Lower leg skin (tissue), 3 donors: ENCODE results near the gene TNPO1.

Source experiments
- POLR2A ChIP-seq, 2 donors: fragments of 450-650 bp; IDR thresholded peaks; one replicate each; pipeline ENCODE4 v1.6.1; 2016 to 2017; ENCODE audit warnings: antibody characterized with exemption in 2 of 2, mild to moderate bottlenecking in 1 of 2, moderate library complexity in 1 of 2
- TF ChIP-seq, protein P1 (sequence below), 3 donors: fragments of 450-650 bp; IDR thresholded peaks; one replicate each; pipeline ENCODE4 v1.5.1; 2016; ENCODE audit warnings: antibody characterized with exemption in 3 of 3, mild to moderate bottlenecking in 3 of 3, moderate library complexity in 2 of 3

DNA sequence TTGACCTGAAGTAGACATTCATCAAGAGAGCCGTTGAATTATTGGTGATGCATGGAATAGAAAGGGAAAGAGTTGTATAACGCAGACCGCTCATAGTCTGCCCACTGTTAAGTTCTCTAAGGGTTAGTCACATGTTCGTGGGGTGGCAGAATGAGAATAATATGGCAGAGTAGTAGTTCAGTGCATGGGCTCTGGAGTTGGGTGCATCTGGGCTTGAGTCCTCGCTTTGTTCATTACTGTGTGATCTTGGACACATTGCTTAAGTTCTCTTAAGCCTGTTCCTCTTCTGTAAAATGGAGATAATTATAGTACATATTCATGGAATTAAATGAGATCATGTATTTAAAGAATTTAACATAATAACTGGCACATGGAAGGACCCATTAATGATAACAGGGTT is 23.6 kb downstream of the TNPO1 start:
- TF ChIP-seq, protein P1, sequence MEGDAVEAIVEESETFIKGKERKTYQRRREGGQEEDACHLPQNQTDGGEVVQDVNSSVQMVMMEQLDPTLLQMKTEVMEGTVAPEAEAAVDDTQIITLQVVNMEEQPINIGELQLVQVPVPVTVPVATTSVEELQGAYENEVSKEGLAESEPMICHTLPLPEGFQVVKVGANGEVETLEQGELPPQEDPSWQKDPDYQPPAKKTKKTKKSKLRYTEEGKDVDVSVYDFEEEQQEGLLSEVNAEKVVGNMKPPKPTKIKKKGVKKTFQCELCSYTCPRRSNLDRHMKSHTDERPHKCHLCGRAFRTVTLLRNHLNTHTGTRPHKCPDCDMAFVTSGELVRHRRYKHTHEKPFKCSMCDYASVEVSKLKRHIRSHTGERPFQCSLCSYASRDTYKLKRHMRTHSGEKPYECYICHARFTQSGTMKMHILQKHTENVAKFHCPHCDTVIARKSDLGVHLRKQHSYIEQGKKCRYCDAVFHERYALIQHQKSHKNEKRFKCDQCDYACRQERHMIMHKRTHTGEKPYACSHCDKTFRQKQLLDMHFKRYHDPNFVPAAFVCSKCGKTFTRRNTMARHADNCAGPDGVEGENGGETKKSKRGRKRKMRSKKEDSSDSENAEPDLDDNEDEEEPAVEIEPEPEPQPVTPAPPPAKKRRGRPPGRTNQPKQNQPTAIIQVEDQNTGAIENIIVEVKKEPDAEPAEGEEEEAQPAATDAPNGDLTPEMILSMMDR (IDR thresholded peaks at IDR 0.05), result no peak
- no peak for TF ChIP-seq POLR2A (IDR thresholded peaks at IDR 0.05)
